Liver (tissue), 9 donors: ENCODE results near the gene HLA-DQB1. TPM values are rescaled to one million over a fixed set of nuclear protein-coding genes. Genes with fewer than 3 reads are reported as not detected.

Experiments used
- DNase-seq: peaks from one replicate; pipeline ENCODE4 v3.0.0-alpha.2; 2017; ENCODE audit warnings: low spot score
- H3K27ac ChIP-seq, 2 donors: one replicate each; pipeline ENCODE4 v1.7.0; 2013; ENCODE audit warnings: inconsistent platforms in 2 of 2, low read length in 2 of 2, control low read depth in 1 of 2, low read depth in 1 of 2, mild to moderate bottlenecking in 1 of 2
- H3K27me3 ChIP-seq, 4 donors: one replicate each; pipeline versions ENCODE4 v1.6.1 to v1.7.0; 2013; ENCODE audit warnings: low read length in 3 of 4, inconsistent platforms in 1 of 4, mild to moderate bottlenecking in 1 of 4, moderate library complexity in 1 of 4; ENCODE audit not compliant: control insufficient read depth in 4 of 4, insufficient read depth in 4 of 4
- H3K36me3 ChIP-seq, 4 donors: one replicate each; pipeline versions ENCODE4 v1.6.1 to v1.7.0; 2013; ENCODE audit warnings: low read length in 3 of 4, mild to moderate bottlenecking in 3 of 4, low read depth in 1 of 4, moderate library complexity in 1 of 4; ENCODE audit not compliant: control insufficient read depth in 4 of 4, insufficient read depth in 3 of 4
- H3K4me1 ChIP-seq, 4 donors: one replicate each; pipeline versions ENCODE4 v1.6.1 to v1.7.0; 2013; ENCODE audit warnings: low read length in 3 of 4, mild to moderate bottlenecking in 3 of 4, moderate library complexity in 1 of 4; ENCODE audit not compliant: control insufficient read depth in 4 of 4, insufficient read depth in 4 of 4
- H3K4me3 ChIP-seq, 3 donors: one replicate each; pipeline versions ENCODE4 v1.6.1 to v1.7.0; 2013; ENCODE audit warnings: low read length in 3 of 3, control low read depth in 1 of 3, low read depth in 1 of 3, mild to moderate bottlenecking in 1 of 3
- H3K9ac ChIP-seq, 2 donors: one replicate each; pipeline ENCODE4 v1.7.0; 2013; ENCODE audit warnings: low read length in 2 of 2, mild to moderate bottlenecking in 2 of 2, moderate library complexity in 2 of 2, control low read depth in 1 of 2, low read depth in 1 of 2
- H3K9me3 ChIP-seq, 4 donors: one replicate each; pipeline versions ENCODE4 v1.6.1 to v1.7.0; 2013; ENCODE audit warnings: low read length in 3 of 4; ENCODE audit not compliant: control insufficient read depth in 4 of 4
- ATF3 ChIP-seq: IDR thresholded peaks from 2 replicates; pipeline ENCODE4 v1.6.1; 2016; ENCODE audit warnings: antibody characterized with exemption
- FOXA1 ChIP-seq: IDR thresholded peaks from 2 replicates; pipeline ENCODE4 v1.6.1; 2016; ENCODE audit warnings: antibody characterized with exemption
- FOXA2 ChIP-seq: IDR thresholded peaks from 2 replicates; pipeline ENCODE4 v1.6.1; 2016; ENCODE audit warnings: antibody characterized with exemption
- GABPA ChIP-seq, 2 donors: IDR thresholded peaks in 1 of 2; conservative IDR thresholded peaks in 1 of 2; 2 replicates each; pipeline ENCODE4 v1.6.1; 2016; ENCODE audit warnings: antibody characterized with exemption in 2 of 2, mild to moderate bottlenecking in 1 of 2, moderate library complexity in 1 of 2
- HNF4G ChIP-seq: IDR thresholded peaks from 2 replicates; pipeline ENCODE4 v1.6.1; 2016; ENCODE audit warnings: antibody characterized with exemption
- JUND ChIP-seq, 2 donors: IDR thresholded peaks; 2 replicates each; pipeline ENCODE4 v1.6.1; 2016; ENCODE audit warnings: antibody characterized with exemption in 2 of 2
- MAX ChIP-seq: IDR thresholded peaks from 2 replicates; pipeline ENCODE4 v1.6.1; 2016; ENCODE audit warnings: antibody characterized with exemption
- NR2F2 ChIP-seq: IDR thresholded peaks from 2 replicates; pipeline ENCODE4 v1.6.1; 2016; ENCODE audit warnings: antibody characterized with exemption
- RAD21 ChIP-seq, 2 donors: IDR thresholded peaks; 2 replicates each; pipeline ENCODE4 v1.6.1; 2016; ENCODE audit warnings: antibody characterized with exemption in 2 of 2, mild to moderate bottlenecking in 2 of 2
- REST ChIP-seq: IDR thresholded peaks from 2 replicates; pipeline ENCODE4 v1.6.1; 2016; ENCODE audit warnings: antibody characterized with exemption, mild to moderate bottlenecking
- RXRA ChIP-seq, 2 donors: IDR thresholded peaks; 2 replicates each; pipeline ENCODE4 v1.6.1; 2017 to 2018; ENCODE audit warnings: antibody characterized with exemption in 2 of 2, mild to moderate bottlenecking in 1 of 2
- SP1 ChIP-seq: IDR thresholded peaks from 2 replicates; pipeline ENCODE4 v1.6.1; 2018; ENCODE audit warnings: antibody characterized with exemption, mild to moderate bottlenecking
- TAF1 ChIP-seq: conservative IDR thresholded peaks from 2 replicates; pipeline ENCODE4 v1.6.1; 2016; ENCODE audit warnings: antibody characterized with exemption, mild to moderate bottlenecking
- YY1 ChIP-seq: IDR thresholded peaks from 2 replicates; pipeline ENCODE4 v1.6.1; 2016; ENCODE audit warnings: antibody characterized with exemption, mild to moderate bottlenecking
- ZBTB33 ChIP-seq: IDR thresholded peaks from 2 replicates; pipeline ENCODE4 v1.6.1; 2016; ENCODE audit warnings: antibody characterized with exemption
- WGBS: extraction: QIAGEN DNeasy Blood & Tissue Kit; methylation state at CpG from one replicate; pipeline ENCODE4 v1.1.7; 2013; 5-methylcytosine and 5-hydroxymethylcytosine counted together
- polyA plus RNA-seq, 2 donors: library from polyadenylated mRNA; stranded (reverse) in 1 of 2; unstranded in 1 of 2; fragments of 200-250 nt in 1 of 2; fragments of >200 nt in 1 of 2; fragmentation: Nextera tagmentation in 1 of 2; extraction: Ambion mirVana in 1 of 2; gene quantifications; one replicate each; pipeline versions ENCODE4 v1.2.1 to v1.2.3, GENCODE V29; 2013 to 2015
- total RNA-seq, 2 donors: library from RNA; depleted of rRNA; stranded (reverse); fragments of >200 nt; gene quantifications; one replicate each; pipeline ENCODE4 v1.2.3, GENCODE V29; 2014
- donor health status: healthy.
- donor health status: healthy.
- donor health status: healthy.
- donor health status: healthy.
- donor health status: healthy.

HLA-DQB1 gene
- total and polyA plus RNA-seq, 4 donors, result 1.9 to 12.4 (median 7.3) TPM

- WGBS, result 20% methylated on average over 5 of the region's 5 CpGs
- no peaks in the 10 kb centered on the region for H3K27me3 ChIP-seq
- no peaks in the 10 kb centered on the region for H3K36me3 ChIP-seq
- H3K9me3 ChIP-seq, result no peaks in the 10 kb centered on the region
- no peak overlapping the region for H3K9ac ChIP-seq
- TF ChIP-seq MAX (no peak), YY1 (no peak), HNF4G (no peak), REST (no peak), RXRA (IDR thresholded peaks at IDR 0.05) (no peak), FOXA1 (no peak), JUND (IDR thresholded peaks at IDR 0.05) (no peak), SP1 (no peak), TAF1 (no peak)
- DNase-seq, result no peak
- no peak overlapping the region for H3K27ac ChIP-seq
- no peaks in the 10 kb centered on the region for H3K4me1 ChIP-seq
- no peak overlapping the region for H3K4me3 ChIP-seq
These were observed 41.3 kb downstream of the HLA-DQB1 start for GRCh38 chr6:32625137-32625536.

GRCh38 chr6:32624565-32624964, 41.9 kb downstream of the HLA-DQB1 start:
- TF ChIP-seq JUND (IDR thresholded peaks at IDR 0.05), result no peak
- TF ChIP-seq RAD21 (IDR thresholded peaks at IDR 0.05), result no peak
- no peak for TF ChIP-seq GABPA (IDR thresholded peaks at IDR 0.05 in 1 of 2, conservative IDR thresholded peaks at IDR 0.05 in 1 of 2)
- TF ChIP-seq SP1, result no peak
- no peak for TF ChIP-seq NR2F2
- WGBS, result 0% methylated on average over 1 of the region's 3 CpGs
- H3K27ac ChIP-seq, result no peak overlapping the region
- H3K4me1 ChIP-seq, result no peaks in the 10 kb centered on the region
- H3K36me3 ChIP-seq, result no peaks in the 10 kb centered on the region
- no peak for DNase-seq
- H3K27me3 ChIP-seq, result no peaks in the 10 kb centered on the region
- H3K4me3 ChIP-seq, result no peak overlapping the region
- no peak overlapping the region for H3K9ac ChIP-seq
- H3K9me3 ChIP-seq, result no peaks in the 10 kb centered on the region

- Histone ChIP-seq H3K4me1 (no peaks in the 10 kb centered on the region), H3K4me3 (no peak overlapping the region), H3K9ac (no peak overlapping the region), H3K9me3 (no peaks in the 10 kb centered on the region), H3K27ac (no peak overlapping the region), H3K27me3 (no peaks in the 10 kb centered on the region), H3K36me3 (no peaks in the 10 kb centered on the region)
- DNase-seq, result no peak
- no peak for TF ChIP-seq HNF4G
- no peak for TF ChIP-seq ATF3
- no peak for TF ChIP-seq FOXA2
- no peak for TF ChIP-seq RAD21 (IDR thresholded peaks at IDR 0.05)
- TF ChIP-seq RXRA (IDR thresholded peaks at IDR 0.05), result no peak
- no peak for TF ChIP-seq ZBTB33
- TF ChIP-seq REST, result no peak
- no peak for TF ChIP-seq GABPA (IDR thresholded peaks at IDR 0.05 in 1 of 2, conservative IDR thresholded peaks at IDR 0.05 in 1 of 2)
- no peak for TF ChIP-seq FOXA1
- no peak for TF ChIP-seq TAF1
These were observed 42.8 kb downstream of the HLA-DQB1 start for GRCh38 chr6:32623693-32624092.
